ENCODE results near the gene INO80.
"Not testable (repeated sequence)": the region's sequence is repeated elsewhere in the genome, so short reads cannot be mapped to it uniquely, and the experiment has no call there.

The INO80 gene

GRCh38 chr15:41121951-41122350, 5.9 kb upstream of the INO80 start:
- no peak for DNase-seq

DNA sequence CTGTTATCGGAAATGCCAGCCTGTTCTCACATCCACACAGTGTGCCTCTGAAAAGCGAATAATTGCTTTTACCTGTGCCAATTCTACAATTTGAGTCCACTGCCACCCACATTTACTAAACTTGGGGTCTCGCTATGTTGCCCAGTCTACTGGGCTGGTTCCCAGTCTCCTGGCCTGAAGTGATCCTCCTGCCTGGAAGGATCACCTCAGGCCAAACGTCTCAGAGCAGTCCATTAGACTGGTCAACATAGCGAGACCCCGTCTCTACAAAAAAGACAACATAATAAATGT, 827 bp upstream of the INO80 start:
- no peak for DNase-seq

DNA sequence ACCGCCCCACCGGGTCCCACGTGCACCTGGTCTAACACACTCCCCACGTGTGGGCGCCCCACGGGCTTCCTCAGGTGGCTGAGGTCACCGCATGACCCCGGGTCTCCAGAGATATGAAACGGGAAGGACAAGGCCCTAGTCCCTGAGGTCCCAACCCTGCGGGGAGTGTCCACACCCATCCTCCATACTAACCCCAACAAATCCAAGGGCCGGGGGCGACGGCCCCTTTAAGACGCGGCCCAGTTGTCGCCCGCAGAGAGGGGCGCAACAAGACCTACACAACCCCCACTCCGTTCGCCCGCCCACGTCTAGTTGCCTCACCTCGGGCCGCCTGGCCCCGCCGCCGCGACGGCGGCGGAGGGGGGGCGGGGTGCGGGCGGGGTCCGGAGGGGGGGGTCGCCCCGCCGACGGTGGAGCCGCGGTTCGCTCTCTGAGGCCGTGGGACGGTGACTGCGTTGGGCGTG, 396 bp downstream of the INO80 start:
- peak; percentile 74 for DNase-seq

DNA sequence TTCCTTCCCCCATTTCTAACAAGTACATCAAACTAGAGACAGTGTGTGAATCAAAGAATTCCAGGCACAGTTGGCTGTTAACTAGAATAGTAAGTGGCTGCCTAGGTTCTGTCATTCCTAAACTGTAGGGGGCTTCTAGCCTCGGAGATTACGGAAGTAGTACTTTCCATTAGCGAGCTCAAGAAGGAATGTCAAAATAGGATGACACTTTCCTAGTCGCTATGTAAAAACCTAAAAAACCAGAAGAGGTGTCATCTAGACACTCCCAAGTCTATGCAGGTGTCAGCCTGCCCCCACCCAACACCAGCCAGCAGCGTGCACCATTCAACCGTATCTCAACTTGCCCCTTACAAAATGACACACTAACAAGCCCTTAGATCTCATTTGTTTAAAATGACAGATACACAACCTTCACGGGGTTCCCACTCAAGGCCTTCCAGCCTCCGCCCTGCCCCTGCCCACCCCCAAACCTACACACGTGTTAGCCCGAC, 874 bp downstream of the INO80 start:
- no peak for DNase-seq

DNA sequence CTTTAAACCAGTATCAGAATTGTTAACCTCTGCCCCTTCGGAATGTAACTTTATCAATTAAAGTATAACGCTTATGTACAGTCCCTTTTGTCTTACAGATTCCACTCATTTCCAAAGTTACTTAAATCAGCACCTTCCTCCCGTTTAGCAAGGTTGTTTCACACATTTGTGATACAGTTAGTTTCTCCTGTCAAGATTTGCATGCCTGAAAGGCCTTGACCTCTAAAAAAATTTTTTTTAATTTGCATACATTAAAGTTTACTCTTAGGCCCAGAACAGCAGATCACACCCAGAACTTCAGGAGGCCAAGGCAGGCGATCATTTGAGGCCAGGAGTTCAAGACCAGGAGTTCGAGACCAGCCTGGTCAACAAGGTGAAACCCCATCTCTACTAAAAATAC, 9.1 kb downstream of the INO80 start:
- DNase-seq: no peak

DNA sequence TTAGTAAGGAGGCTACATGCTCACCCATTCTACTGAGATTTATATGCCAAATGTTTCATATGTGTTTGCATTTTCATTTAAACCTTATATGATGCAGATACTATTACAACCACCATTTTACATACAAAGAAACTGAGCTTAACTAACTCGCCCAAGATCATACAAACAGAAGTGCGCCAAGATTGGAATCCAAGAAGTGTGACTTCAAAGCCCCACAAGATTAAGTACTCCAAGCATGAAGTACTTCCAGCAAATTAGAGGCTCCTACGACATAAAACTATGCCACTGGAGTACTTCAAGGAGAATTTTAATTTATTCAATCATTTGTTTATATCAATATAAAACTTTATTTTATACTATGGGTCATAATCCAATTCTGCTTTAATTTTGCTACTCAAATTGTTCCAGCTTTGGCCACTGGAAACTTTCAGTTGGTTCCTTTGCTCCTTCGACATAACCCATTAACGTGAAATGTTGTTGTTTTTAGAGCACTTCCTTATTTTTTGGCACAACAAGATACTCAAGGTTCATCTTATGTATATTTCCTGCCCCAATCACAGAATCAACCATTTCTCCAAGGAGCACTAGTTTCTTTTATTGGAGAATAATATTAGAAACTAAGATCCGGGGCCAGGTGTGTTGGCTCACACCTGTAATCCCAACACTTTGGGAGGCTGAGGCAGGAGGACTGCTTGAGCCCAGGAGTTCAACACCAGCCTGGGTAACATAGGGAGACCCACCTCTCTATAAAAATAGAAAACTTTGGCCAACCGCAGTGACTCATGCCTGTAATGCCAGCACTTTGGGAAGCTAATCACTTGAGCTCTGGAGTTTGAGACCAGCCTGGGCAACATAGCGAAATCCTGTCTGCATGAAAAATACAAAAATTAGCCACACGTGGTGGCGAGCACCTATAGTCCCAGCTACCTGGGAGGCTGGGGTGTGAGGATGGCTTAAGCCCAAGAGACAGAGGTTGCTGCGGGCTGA, 10.4 kb downstream of the INO80 start:
- DNase-seq: no peak

- no peak for DNase-seq
Observed at GRCh38 chr15:41104234-41104633, 11.8 kb downstream of the INO80 start.

- DNase-seq: no peak
Observed at GRCh38 chr15:41102854-41103253, 13.2 kb downstream of the INO80 start.

DNA sequence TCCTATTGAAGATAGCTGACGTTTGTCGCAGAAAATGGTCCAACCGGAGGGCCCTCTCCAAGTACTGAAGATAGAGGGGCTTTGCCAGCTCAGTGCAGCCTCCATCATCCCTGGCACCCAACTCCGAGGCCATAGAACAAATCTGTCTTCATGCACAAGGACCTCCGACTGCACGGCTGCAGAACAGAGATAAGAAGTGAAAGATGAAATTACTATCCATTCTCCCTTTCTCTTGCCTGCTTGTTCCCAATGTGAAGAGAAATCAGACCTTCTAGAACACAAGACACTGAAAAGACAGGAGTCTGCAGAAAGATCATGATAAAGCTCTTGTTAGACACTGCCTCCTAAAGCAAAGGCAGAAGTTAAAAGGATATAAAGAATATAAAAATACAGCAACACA, 19.9 kb downstream of the INO80 start:
- no peak for DNase-seq

DNA sequence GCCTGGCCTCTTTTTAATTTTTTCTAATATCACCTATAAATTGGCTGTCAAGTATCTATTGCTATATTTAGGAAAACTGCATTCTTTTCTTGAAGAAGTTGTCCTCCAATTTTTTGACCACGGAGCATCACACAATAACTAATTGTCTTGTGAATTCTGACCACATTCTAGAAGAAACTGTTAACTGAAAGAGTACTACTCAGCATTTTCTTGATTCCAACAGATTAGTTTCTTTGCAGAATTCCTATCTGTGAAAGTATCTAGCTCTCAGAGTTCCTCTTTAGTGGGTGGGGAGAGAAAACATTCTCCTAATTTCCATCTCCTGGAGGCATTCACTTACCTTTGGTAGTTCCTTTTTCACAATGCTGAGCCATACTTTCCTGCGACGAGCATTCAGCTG, 31.1 kb downstream of the INO80 start:
- DNase-seq: no peak

- no peak for DNase-seq
Observed at GRCh38 chr15:41080144-41080543, 35.9 kb downstream of the INO80 start.

DNA sequence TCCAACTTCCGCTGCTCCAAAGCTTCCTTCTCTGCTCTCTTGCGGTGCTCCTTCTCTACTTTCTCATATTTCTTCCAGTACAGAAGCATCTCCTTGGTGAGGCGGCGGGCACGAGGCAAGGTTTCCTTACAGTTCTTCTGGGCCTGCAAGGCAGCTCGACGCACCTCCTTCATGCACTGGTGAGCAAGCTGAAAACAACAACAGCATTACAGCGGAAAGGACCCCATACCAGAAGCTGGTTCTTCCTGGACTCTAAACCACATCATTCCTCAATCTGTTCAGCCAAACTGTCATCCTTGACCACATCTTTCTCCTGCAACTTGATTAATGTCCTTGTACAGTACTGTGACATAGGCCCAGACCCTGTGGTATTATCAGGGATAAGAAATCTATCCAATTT, 36.4 kb downstream of the INO80 start:
- DNase-seq: no peak

DNA sequence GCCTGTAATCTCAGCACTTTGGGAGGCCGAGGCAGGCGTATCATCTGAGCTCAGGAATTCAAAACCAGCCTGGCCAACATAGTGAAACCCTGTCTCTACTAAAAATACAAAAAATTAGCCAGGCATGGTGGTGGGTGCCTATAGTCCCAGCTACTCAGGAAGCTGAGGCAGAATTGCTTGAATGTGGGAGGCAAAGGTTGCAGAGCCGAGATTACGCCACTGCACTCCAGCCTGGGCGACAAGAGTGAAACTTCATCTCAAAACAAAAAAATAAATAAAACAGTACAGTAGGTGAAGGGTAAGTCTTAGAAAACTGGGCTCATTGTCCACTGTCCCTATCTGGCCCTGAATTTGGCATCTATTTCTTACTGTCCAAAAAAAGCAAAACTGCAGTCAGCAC, 37.2 kb downstream of the INO80 start:
- DNase-seq: not testable (repeated sequence)

GRCh38 chr15:41078125-41078524, 38.0 kb downstream of the INO80 start:
- DNase-seq: no peak

DNA sequence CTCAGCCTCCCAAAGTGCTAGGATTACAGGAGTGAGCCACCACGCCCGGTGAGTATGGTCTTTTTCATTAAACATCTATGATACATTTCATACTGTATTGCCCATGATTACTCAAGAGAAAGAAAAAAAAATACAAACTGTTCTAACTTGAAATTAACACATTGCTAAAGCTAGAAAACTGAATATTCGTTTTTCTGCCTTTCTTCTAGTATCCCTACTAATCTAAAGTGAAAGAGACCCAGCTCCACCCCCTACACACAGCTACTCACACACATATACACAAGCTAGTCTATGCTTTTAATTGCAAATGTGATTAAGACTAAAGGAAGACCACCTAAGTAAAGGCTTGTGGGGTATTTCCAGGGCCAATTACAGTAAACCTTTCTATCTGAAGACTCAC, 43.1 kb downstream of the INO80 start:
- no peak for DNase-seq

DNA sequence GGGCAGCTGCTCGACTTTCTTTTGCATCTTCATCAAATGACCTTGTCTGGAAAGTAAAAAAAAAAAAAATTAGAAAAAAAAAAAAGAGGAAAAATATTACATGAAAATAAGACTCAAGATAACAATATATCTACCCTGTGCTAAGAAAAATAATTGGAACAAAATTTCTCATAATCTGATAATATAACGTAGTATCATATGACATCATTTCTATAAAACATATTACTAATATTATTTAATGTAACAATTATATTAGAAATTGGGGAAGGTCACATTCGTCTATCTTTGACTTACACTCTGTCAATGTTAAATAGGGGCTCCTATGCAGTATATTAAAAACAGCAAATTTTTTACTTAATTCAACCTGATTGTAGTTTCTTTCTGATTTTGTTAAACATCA, 44.1 kb downstream of the INO80 start:
- DNase-seq: no peak

- no peak for DNase-seq
Observed at GRCh38 chr15:41066516-41066915, 49.6 kb downstream of the INO80 start.

- DNase-seq: no peak
Observed at GRCh38 chr15:41061667-41062066, 54.4 kb downstream of the INO80 start.

DNA sequence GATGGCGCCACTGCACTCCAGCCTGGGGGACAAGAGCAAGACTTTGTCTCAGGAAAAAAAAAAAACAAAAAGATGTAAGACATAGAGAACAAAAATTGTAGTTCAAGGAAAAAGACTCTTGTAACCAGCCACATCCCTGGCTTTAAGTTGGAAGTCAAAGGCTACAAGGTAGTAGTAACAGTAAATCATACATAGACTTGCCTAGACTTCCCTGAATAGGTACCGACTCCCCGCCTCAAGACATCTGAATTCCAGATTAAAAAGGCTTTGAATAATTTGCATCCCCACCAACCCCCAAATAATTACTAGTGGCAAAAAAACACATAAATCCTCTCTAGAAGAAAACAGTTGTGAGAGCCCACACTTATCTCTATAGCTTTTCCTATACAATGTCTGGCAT, 55.6 kb downstream of the INO80 start:
- DNase-seq: no peak

- DNase-seq: no peak
Observed at GRCh38 chr15:41056810-41057209, 59.3 kb downstream of the INO80 start.

GRCh38 chr15:41055706-41056105, 60.4 kb downstream of the INO80 start:
- DNase-seq: no peak

DNA sequence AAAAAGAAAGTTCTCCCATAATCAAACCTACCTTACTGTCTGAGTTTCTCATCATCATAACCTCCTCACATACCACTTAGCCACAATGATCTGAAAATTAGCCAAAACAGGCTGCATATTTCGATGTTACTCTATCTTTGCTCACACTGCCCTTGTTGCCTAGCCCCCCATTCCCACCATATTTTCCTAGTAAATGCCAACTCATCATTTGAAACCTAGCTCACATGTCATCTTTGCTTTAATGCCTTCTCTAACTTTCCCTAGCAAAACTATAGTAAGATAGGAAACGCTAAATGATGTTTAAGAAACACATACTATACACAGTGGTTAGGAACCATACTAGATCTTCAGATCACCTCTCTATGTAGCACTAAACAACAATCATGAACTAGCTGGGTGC, 64.9 kb downstream of the INO80 start:
- no peak for DNase-seq

DNA sequence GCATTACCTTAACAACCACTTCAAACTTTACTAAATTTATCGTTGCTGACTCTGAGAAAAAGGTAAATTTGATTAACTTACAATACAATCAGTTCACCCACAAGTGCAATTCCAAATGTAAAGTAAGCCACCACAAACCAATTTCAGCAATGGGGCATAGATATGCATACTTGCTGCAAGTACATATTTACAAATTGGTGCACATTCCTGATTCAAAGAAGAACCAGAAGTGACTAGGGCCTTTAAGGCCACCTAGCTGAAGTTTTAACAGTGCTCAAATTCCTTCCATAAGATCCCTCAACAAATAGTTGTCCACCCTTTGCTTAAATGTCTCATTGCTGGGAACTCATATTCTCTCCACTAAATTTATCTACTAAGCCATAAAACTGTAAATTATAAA, 67.2 kb downstream of the INO80 start:
- DNase-seq: no peak

DNA sequence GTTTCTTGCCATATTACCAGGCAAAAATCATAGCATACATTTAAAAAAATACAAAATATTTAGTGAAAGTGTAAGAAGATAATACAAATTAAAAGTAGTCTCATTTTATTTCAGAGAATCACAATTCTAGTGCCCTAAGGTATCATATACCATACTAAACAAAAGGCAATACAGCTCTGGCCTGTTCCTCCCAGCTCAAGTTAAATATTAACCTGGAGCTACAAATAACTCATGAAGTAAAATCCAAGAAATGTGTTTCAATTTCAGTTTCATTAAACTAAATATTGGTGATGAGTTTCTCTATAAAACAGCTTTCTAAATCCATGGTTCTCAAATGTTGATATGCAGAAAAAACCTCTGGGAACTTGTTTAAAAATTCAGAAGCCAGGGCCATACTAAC, 67.7 kb downstream of the INO80 start:
- DNase-seq: no peak

- DNase-seq: no peak
Observed at GRCh38 chr15:41047474-41047873, 68.6 kb downstream of the INO80 start.

All from activated CD4-positive, alpha-beta T cell treated with anti-CD3 and anti-CD28 coated beads, Interleukin-2, Interleukin-6, amounts not matched to agents 100 ng/mL and 50 ng/mL, durations not matched to agents 16 hours and 8 hours (primary cell).